ENCODE data around the gene TMEM179.

Gene TMEM179

GRCh38 chr14:104598910-104599273 lies 5.7 kb downstream of the TMEM179 start:
- DNase-seq (ENCODE audit: low spot score): no peak

- DNase-seq (ENCODE audit: low spot score): no peak
Measured at GRCh38 chr14:104598039-104598909, 6.3 kb downstream of the TMEM179 start.

- no peak for DNase-seq (ENCODE audit: low spot score)
Measured at GRCh38 chr14:104597576-104597975, 7.0 kb downstream of the TMEM179 start.

GRCh38 chr14:104596927-104597351 lies 7.6 kb downstream of the TMEM179 start:
- no peak for DNase-seq (ENCODE audit: low spot score)

- DNase-seq (ENCODE audit: low spot score): no peak
Measured at GRCh38 chr14:104596451-104596918, 8.1 kb downstream of the TMEM179 start.

GRCh38 chr14:104595911-104596450 lies 8.6 kb downstream of the TMEM179 start:
- no peak for DNase-seq (ENCODE audit: low spot score)

- DNase-seq (ENCODE audit: low spot score): no peak
Measured at GRCh38 chr14:104595116-104595675, 9.4 kb downstream of the TMEM179 start.

- no peak for DNase-seq (ENCODE audit: low spot score)
Measured at GRCh38 chr14:104594310-104595046, 10.1 kb downstream of the TMEM179 start.

- no peak for DNase-seq (ENCODE audit: low spot score)
Measured at GRCh38 chr14:104593710-104594136, 10.8 kb downstream of the TMEM179 start.

GRCh38 chr14:104593241-104593701 lies 11.3 kb downstream of the TMEM179 start:
- no peak for DNase-seq (ENCODE audit: low spot score)

- DNase-seq (ENCODE audit: low spot score): no peak
Measured at GRCh38 chr14:104592785-104593184, 11.8 kb downstream of the TMEM179 start.

GRCh38 chr14:104592292-104592672 lies 12.3 kb downstream of the TMEM179 start:
- no peak for DNase-seq (ENCODE audit: low spot score)

GRCh38 chr14:104591506-104592291 lies 12.9 kb downstream of the TMEM179 start:
- DNase-seq (ENCODE audit: low spot score): no peak

- DNase-seq (ENCODE audit: low spot score): no peak
Measured at GRCh38 chr14:104591031-104591430, 13.5 kb downstream of the TMEM179 start.

GRCh38 chr14:104590240-104590965 lies 14.2 kb downstream of the TMEM179 start:
- no peak for DNase-seq (ENCODE audit: low spot score)

- no peak for DNase-seq (ENCODE audit: low spot score)
Measured at GRCh38 chr14:104589338-104590195, 15.0 kb downstream of the TMEM179 start.

GRCh38 chr14:104588066-104588857 lies 16.3 kb downstream of the TMEM179 start:
- DNase-seq (ENCODE audit: low spot score): no peak

GRCh38 chr14:104587641-104588040 lies 16.9 kb downstream of the TMEM179 start:
- DNase-seq (ENCODE audit: low spot score): no peak

All from LoVo (cell line).